Natural killer cell (primary cell): Measurements from ENCODE around the gene DOCK2. TPM values are rescaled to one million over a fixed set of nuclear protein-coding genes. Genes with fewer than 3 reads are reported as not detected.

ENCODE experiments used
- ATAC-seq, 3 donors: fragments of 150-1000 bp in 2 of 3; fragments of 200-7000 bp in 1 of 3; cut with Tn5 transposase; 1 replicate in 1 of 3; 2 replicates in 2 of 3; pipeline ENCODE4 v1.10.0; 2021; ENCODE audit warnings: mild to moderate bottlenecking in 2 of 3, moderate library complexity in 2 of 3
- DNase-seq, 2 donors: peaks; one replicate each; pipeline versions ENCODE4 v3.0.0 to v3.0.0-alpha.2; 2013 to 2021; ENCODE audit warnings: mixed read lengths in 1 of 2
- H3K27ac ChIP-seq: one replicate; pipeline ENCODE4 v1.5.1; 2013; ENCODE audit warnings: mild to moderate bottlenecking, low read length
- H3K27me3 ChIP-seq: one replicate; pipeline ENCODE4 v1.6.1; 2013; ENCODE audit warnings: low read length; ENCODE audit not compliant: control insufficient read depth, insufficient read depth
- H3K36me3 ChIP-seq: one replicate; pipeline ENCODE4 v1.6.1; 2013; ENCODE audit warnings: low read length; ENCODE audit not compliant: control insufficient read depth, insufficient read depth
- H3K4me1 ChIP-seq: one replicate; pipeline ENCODE4 v1.6.1; 2013; ENCODE audit warnings: low read length; ENCODE audit not compliant: control insufficient read depth, insufficient read depth
- H3K4me3 ChIP-seq: one replicate; pipeline ENCODE4 v1.5.1; 2013; ENCODE audit warnings: low read length
- H3K9me3 ChIP-seq: one replicate; pipeline ENCODE4 v1.6.1; 2013; ENCODE audit warnings: low read length; ENCODE audit not compliant: control insufficient read depth, insufficient read depth
- H3K27ac Mint-ChIP-seq, 2 donors: one replicate each; pipeline ENCODE4 v1.8.0; 2022; ENCODE audit warnings: mild to moderate bottlenecking in 2 of 2, mixed read lengths in 2 of 2, moderate library complexity in 1 of 2
- H3K27me3 Mint-ChIP-seq, 2 donors: one replicate each; pipeline ENCODE4 v1.8.0; 2022; ENCODE audit warnings: low read depth in 2 of 2, mixed read lengths in 2 of 2
- H3K36me3 Mint-ChIP-seq: one replicate; pipeline ENCODE4 v1.8.0; 2022; ENCODE audit warnings: mixed read lengths
- H3K4me1 Mint-ChIP-seq, 2 donors: one replicate each; pipeline ENCODE4 v1.8.0; 2022; ENCODE audit warnings: mixed read lengths in 2 of 2
- H3K4me3 Mint-ChIP-seq: one replicate; pipeline ENCODE4 v1.8.0; 2022; ENCODE audit warnings: mild to moderate bottlenecking, moderate library complexity, mixed read lengths
- H3K9me3 Mint-ChIP-seq, 2 donors: one replicate each; pipeline ENCODE4 v1.8.0; 2022; ENCODE audit warnings: mixed read lengths in 2 of 2
- WGBS: methylation state at CpG from one replicate; pipeline ENCODE4 v1.1.7; 2013; ENCODE audit warnings: missing lambda C conversion rate; ENCODE audit not compliant: insufficient coverage; 5-methylcytosine and 5-hydroxymethylcytosine counted together
- intact Hi-C: fragments of 100-400 bp; cut with micrococcal nuclease; formaldehyde crosslinking; loops from one replicate; pipeline ENCODE4 v1.14.2; 2022
- total RNA-seq, 4 donors: library from RNA; stranded (reverse); fragments of 120-200 nt in 1 of 4; gene quantifications; one replicate each; pipeline versions ENCODE4 v1.2.3 to v1.2.4, GENCODE V29; 2013 to 2022
- TF ChIP-seq, protein P1 (sequence below): fragments of 200-600 bp; IDR thresholded peaks from one replicate; pipeline ENCODE4 v1.8.0; 2022; ENCODE audit warnings: antibody characterized with exemption

Gene DOCK2
- total RNA-seq, 3 donors from 2014 or later (not counting 1 experiment from before 2014, with no cell fraction given): 317 to 361 (median 320) TPM

DNA sequence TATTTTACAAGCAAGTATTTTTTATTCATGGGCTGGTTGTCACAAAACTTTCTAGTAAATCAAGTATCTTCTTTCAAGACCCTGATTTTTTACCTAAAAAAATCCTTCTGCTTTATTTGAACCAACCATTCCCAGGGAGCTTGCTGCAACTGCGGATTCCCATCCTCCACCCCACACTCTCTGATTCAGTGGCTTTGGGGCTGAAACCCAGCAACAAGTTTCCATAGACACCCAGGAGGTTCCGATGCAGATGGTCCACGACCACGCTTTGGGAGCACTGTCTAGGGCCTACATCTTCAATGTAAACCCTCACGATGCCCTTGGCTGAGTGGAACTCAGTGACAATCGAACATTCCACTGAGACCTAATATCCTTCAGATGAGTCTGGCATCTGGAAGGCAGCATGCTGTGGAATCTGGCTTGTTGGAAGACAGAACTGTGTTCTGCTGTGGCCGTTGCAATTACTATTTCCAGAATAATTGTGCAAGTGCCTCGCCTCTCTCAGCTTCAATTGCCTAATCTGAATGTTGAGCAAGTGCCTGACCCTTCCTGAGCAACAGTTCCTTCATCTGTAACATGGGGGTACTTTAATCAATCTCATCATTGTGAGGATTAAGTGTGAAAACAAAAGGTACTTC lies 238.1 kb downstream of the DOCK2 start:
- Mint-ChIP-seq H3K36me3 (no peaks in the 10 kb centered on the region), H3K4me1 (peaks cover 50% of the 10 kb centered on the region in 2 donors), H3K27ac (peak overlapping the region in 1 of 2 donors; percentile 18), H3K27me3 (no peaks in the 10 kb centered on the region), H3K9me3 (no peaks in the 10 kb centered on the region), H3K4me3 (no peak overlapping the region)
- WGBS: 94% methylated on average over 8 of the region's 8 CpGs
- H3K27me3 ChIP-seq: no peaks in the 10 kb centered on the region
- H3K4me1 ChIP-seq: peaks cover 9% of the 10 kb centered on the region
- no peak for DNase-seq
- ATAC-seq: no peak
- H3K27ac ChIP-seq: no peak overlapping the region
- no peaks in the 10 kb centered on the region for H3K9me3 ChIP-seq
- H3K36me3 ChIP-seq: peaks cover 3% of the 10 kb centered on the region
- H3K4me3 ChIP-seq: no peak overlapping the region
- TF ChIP-seq, protein P1, sequence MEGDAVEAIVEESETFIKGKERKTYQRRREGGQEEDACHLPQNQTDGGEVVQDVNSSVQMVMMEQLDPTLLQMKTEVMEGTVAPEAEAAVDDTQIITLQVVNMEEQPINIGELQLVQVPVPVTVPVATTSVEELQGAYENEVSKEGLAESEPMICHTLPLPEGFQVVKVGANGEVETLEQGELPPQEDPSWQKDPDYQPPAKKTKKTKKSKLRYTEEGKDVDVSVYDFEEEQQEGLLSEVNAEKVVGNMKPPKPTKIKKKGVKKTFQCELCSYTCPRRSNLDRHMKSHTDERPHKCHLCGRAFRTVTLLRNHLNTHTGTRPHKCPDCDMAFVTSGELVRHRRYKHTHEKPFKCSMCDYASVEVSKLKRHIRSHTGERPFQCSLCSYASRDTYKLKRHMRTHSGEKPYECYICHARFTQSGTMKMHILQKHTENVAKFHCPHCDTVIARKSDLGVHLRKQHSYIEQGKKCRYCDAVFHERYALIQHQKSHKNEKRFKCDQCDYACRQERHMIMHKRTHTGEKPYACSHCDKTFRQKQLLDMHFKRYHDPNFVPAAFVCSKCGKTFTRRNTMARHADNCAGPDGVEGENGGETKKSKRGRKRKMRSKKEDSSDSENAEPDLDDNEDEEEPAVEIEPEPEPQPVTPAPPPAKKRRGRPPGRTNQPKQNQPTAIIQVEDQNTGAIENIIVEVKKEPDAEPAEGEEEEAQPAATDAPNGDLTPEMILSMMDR: no peak
- intact Hi-C loops: no loop called here

- Histone ChIP-seq H3K9me3 (no peaks in the 10 kb centered on the region), H3K36me3 (peaks cover 3% of the 10 kb centered on the region), H3K27ac (no peak overlapping the region), H3K4me1 (peaks cover 9% of the 10 kb centered on the region), H3K4me3 (no peak overlapping the region), H3K27me3 (no peaks in the 10 kb centered on the region)
- DNase-seq (no peak), ATAC-seq (no peak)
- H3K27ac Mint-ChIP-seq: peak overlapping the region in 1 of 2 donors; percentile 18
- intact Hi-C loops: no loop called here
- H3K9me3 Mint-ChIP-seq: no peaks in the 10 kb centered on the region
- peaks cover 54 to 55% of the 10 kb centered on the region in 2 donors for H3K4me1 Mint-ChIP-seq
- no peaks in the 10 kb centered on the region for H3K36me3 Mint-ChIP-seq
- H3K4me3 Mint-ChIP-seq: no peak overlapping the region
- TF ChIP-seq, protein P1: no peak
- H3K27me3 Mint-ChIP-seq: no peaks in the 10 kb centered on the region
- WGBS: 88% methylated on average over 2 of the region's 4 CpGs
These were observed 238.7 kb downstream of the DOCK2 start for GRCh38 chr5:169875731-169876130.

- TF ChIP-seq, protein P1: no peak
- Histone ChIP-seq H3K4me3 (no peak overlapping the region), H3K9me3 (no peaks in the 10 kb centered on the region), H3K27ac (no peak overlapping the region), H3K36me3 (no peaks in the 10 kb centered on the region), H3K27me3 (no peaks in the 10 kb centered on the region), H3K4me1 (peaks cover 9% of the 10 kb centered on the region)
- Mint-ChIP-seq H3K4me1 (peaks cover 60 to 61% of the 10 kb centered on the region in 2 donors), H3K27me3 (no peaks in the 10 kb centered on the region), H3K27ac (peak overlapping the region in 1 of 2 donors; percentile 18), H3K36me3 (no peaks in the 10 kb centered on the region), H3K4me3 (no peak overlapping the region), H3K9me3 (no peaks in the 10 kb centered on the region)
- DNase-seq (no peak), ATAC-seq (no peak)
- WGBS: 78% methylated on average over 1 of the region's 1 CpG
- intact Hi-C loops: no loop called here
These were observed 239.3 kb downstream of the DOCK2 start for GRCh38 chr5:169876386-169876785.
